Left lung (tissue), 10 donors: ENCODE results near the gene KLRC1. TPM values are rescaled to one million over a fixed set of nuclear protein-coding genes. Genes with fewer than 3 reads are reported as not detected.

Experiments
- ATAC-seq: fragments of 200-7000 bp; cut with Tn5 transposase; one replicate; pipeline ENCODE4 v1.9.1; 2020; ENCODE audit warnings: moderate library complexity
- DNase-seq, 4 donors: peaks; one replicate each; pipeline ENCODE4 v3.0.0-alpha.2; 2013 to 2020
- H3K27ac ChIP-seq, 2 donors: fragments of 200-600 bp; sonication (generic) in 1 of 2; one replicate each; pipeline versions ENCODE4 v1.5.0 to v1.8.0; 2020 to 2021
- H3K27me3 ChIP-seq, 2 donors: fragments of 200-600 bp; sonication (generic) in 1 of 2; one replicate each; pipeline versions ENCODE4 v1.5.0 to v1.8.0; 2020 to 2021
- H3K36me3 ChIP-seq, 2 donors: fragments of 200-600 bp; sonication (generic) in 1 of 2; one replicate each; pipeline versions ENCODE4 v1.5.0 to v1.8.0; 2020 to 2021
- H3K4me1 ChIP-seq, 2 donors: fragments of 200-600 bp; one replicate each; pipeline ENCODE4 v1.8.0; 2021
- H3K4me3 ChIP-seq, 2 donors: fragments of 200-600 bp; sonication (generic) in 1 of 2; one replicate each; pipeline versions ENCODE4 v1.5.0 to v1.8.0; 2020 to 2021; ENCODE audit warnings: mild to moderate bottlenecking in 1 of 2
- H3K9me3 ChIP-seq, 2 donors: fragments of 200-600 bp; sonication (generic) in 1 of 2; one replicate each; pipeline versions ENCODE4 v1.5.0 to v1.8.0; 2020 to 2021
- CTCF ChIP-seq, 2 donors: fragments of 200-600 bp; sonication (generic) in 1 of 2; IDR thresholded peaks; one replicate each; pipeline versions ENCODE4 v1.5.0 to v1.8.0; 2021; ENCODE audit warnings: antibody characterized with exemption in 2 of 2
- intact Hi-C, 2 donors: fragments of 100-400 bp; cut with DNase I; formaldehyde crosslinking; loops; one replicate each; pipeline versions ENCODE4 v1.11.2 to v1.14.2; 2022
- polyA plus RNA-seq, 6 donors: library from polyadenylated mRNA; unstranded; fragments of 120-200 nt; gene quantifications; one replicate each; pipeline ENCODE4 v1.2.1, GENCODE V29; 2013; ENCODE audit not compliant: insufficient read length in 6 of 6
- total RNA-seq, 2 donors: library from RNA; stranded (reverse); fragmentation: NEBNext Ultra II Directional; extraction: Animal tissue kit (Norgen Biotek cat#: 25700); gene quantifications; one replicate each; pipeline ENCODE4 v1.2.1, GENCODE V29; 2021
- donor health status: DM: no; HTN: yes; CAD: no.
- donor health status: DM: no; HTN: no; CAD: no.

The KLRC1 gene
- total and polyA plus RNA-seq, 8 donors: 0.40 to 1.7 (median 0.65) TPM

- intact Hi-C loops: no loop called here
- Histone ChIP-seq H3K9me3 (peaks cover 0 to 8% of the 10 kb centered on the region in 2 donors), H3K27me3 (no peaks in the 10 kb centered on the region), H3K27ac (no peak overlapping the region), H3K4me1 (no peaks in the 10 kb centered on the region), H3K4me3 (no peak overlapping the region), H3K36me3 (no peaks in the 10 kb centered on the region)
- TF ChIP-seq CTCF (IDR thresholded peaks at IDR 0.05): no peak
- DNase-seq (no peak), ATAC-seq (no peak)
Measured at GRCh38 chr12:10469701-10470100, 16.5 kb upstream of the KLRC1 start.

GRCh38 chr12:10466311-10466710, 13.1 kb upstream of the KLRC1 start:
- TF ChIP-seq CTCF (IDR thresholded peaks at IDR 0.05): no peak
- DNase-seq: no peak
- Histone ChIP-seq H3K36me3 (no peaks in the 10 kb centered on the region), H3K9me3 (no peaks in the 10 kb centered on the region), H3K27ac (no peak overlapping the region), H3K4me3 (no peak overlapping the region), H3K4me1 (no peaks in the 10 kb centered on the region), H3K27me3 (no peaks in the 10 kb centered on the region)
- intact Hi-C loops: no loop called here
- no peak for ATAC-seq

- no peak for ATAC-seq
- no peaks in the 10 kb centered on the region for H3K27me3 ChIP-seq
- TF ChIP-seq CTCF (IDR thresholded peaks at IDR 0.05): no peak
Measured at GRCh38 chr12:10457760-10458159, 4.6 kb upstream of the KLRC1 start.

GRCh38 chr12:10456856-10457255, 3.7 kb upstream of the KLRC1 start:
- Histone ChIP-seq H3K27ac (no peak overlapping the region), H3K4me3 (no peak overlapping the region), H3K27me3 (no peaks in the 10 kb centered on the region), H3K4me1 (no peaks in the 10 kb centered on the region), H3K36me3 (no peaks in the 10 kb centered on the region), H3K9me3 (peaks cover 3 to 29% of the 10 kb centered on the region in 2 donors)
- no peak for TF ChIP-seq CTCF (IDR thresholded peaks at IDR 0.05)
- DNase-seq (no peak), ATAC-seq (no peak)
- intact Hi-C loops: no loop called here

More at GRCh38 chr12:10457760-10458159, 4.6 kb upstream of the KLRC1 start:
- intact Hi-C loops: no loop called here
- peaks cover 3 to 29% of the 10 kb centered on the region in 2 donors for H3K9me3 ChIP-seq
- H3K4me3 ChIP-seq: no peak overlapping the region
- no peak for DNase-seq
- no peaks in the 10 kb centered on the region for H3K4me1 ChIP-seq
- no peak overlapping the region for H3K27ac ChIP-seq
- no peaks in the 10 kb centered on the region for H3K36me3 ChIP-seq

GRCh38 chr12:10455766-10456165, 2.6 kb upstream of the KLRC1 start:
- DNase-seq: no peak
- Histone ChIP-seq H3K9me3 (peaks cover 3 to 29% of the 10 kb centered on the region in 2 donors), H3K36me3 (no peaks in the 10 kb centered on the region), H3K27ac (no peak overlapping the region), H3K4me1 (no peaks in the 10 kb centered on the region), H3K27me3 (no peaks in the 10 kb centered on the region), H3K4me3 (no peak overlapping the region)
- ATAC-seq: no peak
- intact Hi-C loops: no loop called here
- no peak for TF ChIP-seq CTCF (IDR thresholded peaks at IDR 0.05)
